ENCODE results near the gene SLC4A11.

The SLC4A11 gene

DNA sequence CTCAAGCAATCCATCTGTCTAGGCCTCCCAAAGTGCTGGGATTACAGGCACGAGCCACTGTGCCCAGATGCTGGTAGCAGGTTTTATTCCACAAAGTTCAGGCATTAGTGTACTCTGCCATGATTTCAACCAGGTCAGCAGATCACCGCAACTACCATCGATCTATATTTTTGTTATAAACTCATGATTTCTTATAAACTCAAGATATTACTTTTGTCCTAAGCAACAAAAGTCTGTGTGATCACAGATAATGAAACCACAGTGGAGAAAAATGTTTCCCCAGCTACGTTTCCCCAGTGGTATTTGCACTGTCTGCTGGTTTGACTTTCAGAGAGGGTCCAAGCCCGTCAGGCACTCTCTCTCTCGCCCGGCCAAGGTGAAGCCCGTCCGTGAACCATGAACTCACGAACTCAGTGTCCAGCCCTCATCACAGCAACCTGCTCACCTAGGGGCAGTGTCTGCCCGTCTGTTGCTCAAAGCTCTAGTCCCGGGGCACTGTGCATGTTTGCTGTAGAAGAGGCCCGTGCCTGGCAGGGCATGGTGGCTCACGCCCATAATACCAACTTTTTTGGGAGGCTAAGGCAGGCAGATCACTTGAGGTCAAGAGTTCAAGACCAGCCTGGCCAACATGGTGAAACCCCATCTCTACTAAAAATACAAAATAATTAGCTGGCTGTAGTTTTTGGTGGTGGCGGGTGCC, 7.0 kb downstream of the SLC4A11 start:
- DNase-seq (ENCODE audit: insufficient read length, low spot score) (no peak), FAIRE-seq (no peak)
- TF ChIP-seq PAX5 (IDR thresholded peaks at IDR 0.05; ENCODE audit: insufficient read depth, low read length, severe bottlenecking) = no peak
- TF ChIP-seq POLR2A (IDR thresholded peaks at IDR 0.05; ENCODE audit: low read depth, low read length) = no peak
- TF ChIP-seq TAF1 (IDR thresholded peaks at IDR 0.05; ENCODE audit: low read depth, low read length) = no peak
- no peak for TF ChIP-seq SPI1 (IDR thresholded peaks at IDR 0.05; ENCODE audit: low read depth, low read length)
- TF ChIP-seq POLR2AphosphoS5 (IDR thresholded peaks at IDR 0.05; ENCODE audit: low read depth, low read length) = no peak
- no peak for TF ChIP-seq POU2F2 (IDR thresholded peaks at IDR 0.05; ENCODE audit: low read depth, low read length)

DNA sequence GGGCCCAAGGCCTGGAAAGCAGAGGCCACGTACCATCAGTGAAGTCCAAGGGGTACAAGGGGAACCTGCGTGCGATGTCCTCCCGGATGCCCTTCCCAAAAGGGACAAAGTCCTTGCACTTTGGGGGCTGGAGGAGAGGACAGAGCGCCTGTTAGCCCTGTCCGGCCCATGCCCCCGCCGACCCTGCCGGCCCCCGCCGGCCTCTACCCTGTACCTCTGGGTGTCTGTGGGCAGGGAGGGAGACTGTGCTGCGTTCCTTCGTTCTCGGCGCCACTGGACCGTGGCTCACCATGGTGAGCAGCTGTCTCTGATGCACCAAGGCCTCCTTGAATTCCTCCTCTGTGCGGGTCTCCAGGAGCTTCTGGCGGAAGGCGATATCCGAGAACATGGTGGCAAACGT, 7.9 kb downstream of the SLC4A11 start:
- DNase-seq (ENCODE audit: insufficient read length, low spot score) = no peak
- TF ChIP-seq TAF1 (IDR thresholded peaks at IDR 0.05; ENCODE audit: low read depth, low read length) = no peak
- no peak for TF ChIP-seq POLR2A (IDR thresholded peaks at IDR 0.05; ENCODE audit: low read depth, low read length)
- TF ChIP-seq SPI1 (IDR thresholded peaks at IDR 0.05; ENCODE audit: low read depth, low read length) = no peak
- no peak for FAIRE-seq

DNA sequence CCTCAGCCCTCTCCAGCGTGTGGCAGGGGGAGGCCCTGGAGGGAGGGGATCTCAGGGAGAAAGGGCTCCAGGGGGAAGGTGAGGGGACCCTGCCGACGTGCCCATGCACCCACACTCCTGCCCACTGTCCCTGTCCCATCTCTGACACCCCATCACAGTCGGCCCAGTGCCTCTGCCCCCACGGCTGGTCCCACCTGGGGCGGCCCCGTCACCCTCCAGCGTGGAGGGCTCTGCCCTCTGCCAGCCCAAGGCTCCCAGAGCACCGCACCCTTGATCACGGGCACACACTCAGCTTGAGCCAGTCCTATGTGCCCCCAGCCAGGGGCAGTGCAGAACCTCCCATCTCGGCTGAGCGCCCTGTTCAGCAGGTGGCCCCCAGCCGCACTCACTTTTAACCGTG, 9.2 kb downstream of the SLC4A11 start:
- FAIRE-seq = no peak
- TF ChIP-seq POLR2A (IDR thresholded peaks at IDR 0.05; ENCODE audit: low read depth, low read length) (no peak), PAX5 (IDR thresholded peaks at IDR 0.05; ENCODE audit: insufficient read depth, low read length, severe bottlenecking) (no peak), POLR2AphosphoS5 (IDR thresholded peaks at IDR 0.05; ENCODE audit: low read depth, low read length) (no peak), TAF1 (IDR thresholded peaks at IDR 0.05; ENCODE audit: low read depth, low read length) (no peak), POU2F2 (IDR thresholded peaks at IDR 0.05; ENCODE audit: low read depth, low read length) (no peak), SPI1 (IDR thresholded peaks at IDR 0.05; ENCODE audit: low read depth, low read length) (no peak)
- DNase-seq (ENCODE audit: insufficient read length, low spot score) = no peak

DNA sequence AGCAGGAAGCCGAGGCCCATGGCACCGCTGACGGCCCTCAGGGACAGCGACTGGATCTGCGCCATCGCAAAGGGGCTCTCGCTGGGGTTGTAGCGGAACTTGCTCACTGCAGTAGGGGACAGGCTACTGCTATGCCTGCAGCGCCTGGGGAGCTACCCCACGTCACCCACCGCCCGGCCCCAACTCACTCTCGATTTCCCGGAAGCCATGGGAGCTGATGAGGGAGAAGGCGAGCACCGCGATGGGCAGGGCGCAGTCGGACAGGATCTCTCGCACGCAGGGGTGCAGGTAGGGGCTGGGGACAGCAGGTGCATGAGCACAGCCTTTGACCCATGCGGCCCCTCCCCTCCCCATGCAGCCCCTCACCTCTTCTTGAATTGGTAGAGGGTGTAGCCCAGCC, 9.8 kb downstream of the SLC4A11 start:
- TF ChIP-seq POU2F2 (IDR thresholded peaks at IDR 0.05; ENCODE audit: low read depth, low read length) (no peak), POLR2A (IDR thresholded peaks at IDR 0.05; ENCODE audit: low read depth, low read length) (no peak), POLR2AphosphoS5 (IDR thresholded peaks at IDR 0.05; ENCODE audit: low read depth, low read length) (no peak), TAF1 (IDR thresholded peaks at IDR 0.05; ENCODE audit: low read depth, low read length) (no peak), PAX5 (IDR thresholded peaks at IDR 0.05; ENCODE audit: insufficient read depth, low read length, severe bottlenecking) (no peak), SPI1 (IDR thresholded peaks at IDR 0.05; ENCODE audit: low read depth, low read length) (no peak)
- DNase-seq (ENCODE audit: insufficient read length, low spot score) (no peak), FAIRE-seq (no peak)

DNA sequence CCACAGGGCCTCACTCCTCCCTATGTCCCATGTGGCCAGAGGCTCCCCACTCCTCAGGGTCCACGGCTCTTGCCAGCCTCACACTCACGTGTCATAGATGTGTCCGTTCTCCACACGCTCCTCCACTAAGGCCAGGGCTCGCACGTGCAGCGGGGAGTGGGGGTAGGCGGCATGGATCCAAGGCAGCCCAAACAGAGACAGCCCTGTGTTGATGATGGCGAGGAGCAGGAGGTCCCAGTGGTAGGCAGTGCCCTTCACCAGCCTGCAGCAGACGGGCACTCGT, 10.3 kb downstream of the SLC4A11 start:
- DNase-seq (ENCODE audit: insufficient read length, low spot score) = no peak
- FAIRE-seq = no peak
- TF ChIP-seq TAF1 (IDR thresholded peaks at IDR 0.05; ENCODE audit: low read depth, low read length) (no peak), POU2F2 (IDR thresholded peaks at IDR 0.05; ENCODE audit: low read depth, low read length) (no peak), PAX5 (IDR thresholded peaks at IDR 0.05; ENCODE audit: insufficient read depth, low read length, severe bottlenecking) (no peak)

DNA sequence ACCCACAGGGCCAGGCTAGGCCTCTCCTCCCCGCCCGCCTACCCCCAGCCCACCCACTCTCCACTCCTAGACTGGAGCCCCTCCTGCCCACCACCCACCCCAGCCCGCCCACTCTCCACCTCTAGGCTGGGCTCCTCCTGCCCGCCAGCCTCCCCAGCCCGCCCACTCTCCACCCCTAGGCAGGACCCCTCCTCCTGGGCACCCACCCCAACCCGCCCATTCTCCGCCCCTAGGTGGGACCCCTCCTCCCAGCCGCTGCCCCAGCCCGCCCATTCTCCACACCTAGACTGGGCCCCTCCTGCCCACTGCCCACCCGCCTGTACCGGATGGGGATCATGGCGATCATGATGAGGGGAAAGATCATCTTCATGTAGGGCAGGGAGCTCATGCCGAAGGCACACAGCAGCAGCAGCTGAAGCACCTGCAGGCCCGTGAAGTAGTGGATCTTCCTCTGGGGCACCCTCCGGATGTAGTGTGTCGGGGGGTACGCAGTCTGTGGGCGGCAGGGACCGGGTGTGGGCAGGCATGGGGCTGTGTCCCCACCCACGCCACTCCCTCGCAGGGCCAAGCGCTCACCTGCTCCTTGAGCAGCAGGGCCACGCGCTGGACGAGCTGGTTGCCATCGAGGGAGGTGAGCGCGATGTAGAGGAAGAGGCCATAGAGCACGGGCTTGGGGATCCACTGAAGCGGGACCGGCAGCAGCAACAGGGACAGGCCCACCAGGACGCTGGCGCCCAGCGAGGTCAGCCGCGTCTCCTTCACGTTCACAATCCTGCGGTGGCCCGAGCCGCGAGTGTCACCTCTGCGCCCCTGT, 10.8 kb downstream of the SLC4A11 start:
- DNase-seq (ENCODE audit: insufficient read length, low spot score) (no peak), FAIRE-seq (no peak)
- no peak for TF ChIP-seq POLR2A (IDR thresholded peaks at IDR 0.05; ENCODE audit: low read depth, low read length)
- TF ChIP-seq POLR2AphosphoS5 (IDR thresholded peaks at IDR 0.05; ENCODE audit: low read depth, low read length) = no peak
- no peak for TF ChIP-seq POU2F2 (IDR thresholded peaks at IDR 0.05; ENCODE audit: low read depth, low read length)
- no peak for TF ChIP-seq PAX5 (IDR thresholded peaks at IDR 0.05; ENCODE audit: insufficient read depth, low read length, severe bottlenecking)
- TF ChIP-seq SPI1 (IDR thresholded peaks at IDR 0.05; ENCODE audit: low read depth, low read length) = no peak
- TF ChIP-seq TAF1 (IDR thresholded peaks at IDR 0.05; ENCODE audit: low read depth, low read length) = no peak

DNA sequence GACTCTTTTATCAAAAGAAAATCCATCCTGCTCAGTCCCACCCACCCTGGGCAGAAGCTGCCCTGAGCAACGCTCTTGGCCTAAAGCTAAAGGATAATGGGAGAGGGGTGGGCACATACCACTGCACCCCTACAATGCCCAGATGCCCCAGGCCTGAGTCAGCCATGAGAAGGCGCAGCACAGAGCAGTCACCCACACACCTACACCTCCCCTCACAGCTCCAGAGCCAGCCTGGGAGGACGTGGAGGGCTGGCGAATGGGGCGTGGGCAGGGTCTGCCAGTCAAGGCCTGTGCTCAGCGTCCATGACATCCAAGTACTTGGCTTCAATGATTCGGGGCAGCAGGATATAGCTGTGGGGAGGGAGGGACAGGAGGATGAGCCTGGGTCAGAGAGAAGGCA, 11.5 kb downstream of the SLC4A11 start:
- DNase-seq (ENCODE audit: insufficient read length, low spot score) (no peak), FAIRE-seq (no peak)
- TF ChIP-seq TAF1 (IDR thresholded peaks at IDR 0.05; ENCODE audit: low read depth, low read length) (no peak), PAX5 (IDR thresholded peaks at IDR 0.05; ENCODE audit: insufficient read depth, low read length, severe bottlenecking) (no peak), POLR2AphosphoS5 (IDR thresholded peaks at IDR 0.05; ENCODE audit: low read depth, low read length) (no peak), POU2F2 (IDR thresholded peaks at IDR 0.05; ENCODE audit: low read depth, low read length) (no peak), SPI1 (IDR thresholded peaks at IDR 0.05; ENCODE audit: low read depth, low read length) (no peak), POLR2A (IDR thresholded peaks at IDR 0.05; ENCODE audit: low read depth, low read length) (no peak)

DNA sequence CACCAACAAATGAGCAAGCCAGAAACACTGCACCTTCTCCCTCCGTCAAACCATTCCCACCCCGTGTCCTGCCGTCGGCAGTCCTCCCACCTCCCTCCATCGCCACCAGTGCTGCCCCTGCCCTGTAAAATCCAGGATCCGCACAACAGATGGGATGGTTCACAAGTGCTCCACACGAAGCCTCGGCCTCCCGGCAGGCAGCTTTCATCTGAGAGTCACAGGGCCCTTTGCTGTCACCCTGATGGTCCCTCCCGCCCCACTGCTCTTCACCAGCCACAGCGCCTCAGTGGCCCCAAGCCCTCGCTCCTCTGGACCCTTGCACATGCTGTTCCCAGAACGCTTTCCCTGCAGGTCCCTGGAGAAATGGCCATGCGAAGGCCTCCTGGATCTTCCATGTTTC, 12.1 kb downstream of the SLC4A11 start:
- TF ChIP-seq TAF1 (IDR thresholded peaks at IDR 0.05; ENCODE audit: low read depth, low read length) (no peak), POLR2AphosphoS5 (IDR thresholded peaks at IDR 0.05; ENCODE audit: low read depth, low read length) (no peak), POU2F2 (IDR thresholded peaks at IDR 0.05; ENCODE audit: low read depth, low read length) (no peak)
- DNase-seq (ENCODE audit: insufficient read length, low spot score) (no peak), FAIRE-seq (no peak)

DNA sequence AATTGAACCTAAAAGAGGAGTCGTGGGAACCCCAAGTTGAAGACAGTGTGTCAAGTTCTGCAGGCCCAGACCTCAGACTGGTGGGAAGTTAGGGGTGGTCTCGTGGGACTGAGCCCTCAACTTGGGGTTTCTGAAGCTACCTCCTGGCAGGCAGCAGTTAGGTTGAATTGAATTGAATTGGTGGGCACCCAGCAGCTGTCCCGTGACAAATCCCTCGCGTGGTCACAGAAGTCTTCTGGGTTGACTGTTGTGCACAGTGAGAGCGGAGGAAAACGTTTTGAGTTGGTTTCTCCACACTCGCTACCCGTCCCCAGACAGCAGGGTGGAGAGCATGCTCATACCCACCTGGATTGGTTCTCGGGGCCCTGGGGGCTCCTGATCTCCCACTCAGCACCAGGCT, 12.9 kb downstream of the SLC4A11 start:
- FAIRE-seq = no peak

DNA sequence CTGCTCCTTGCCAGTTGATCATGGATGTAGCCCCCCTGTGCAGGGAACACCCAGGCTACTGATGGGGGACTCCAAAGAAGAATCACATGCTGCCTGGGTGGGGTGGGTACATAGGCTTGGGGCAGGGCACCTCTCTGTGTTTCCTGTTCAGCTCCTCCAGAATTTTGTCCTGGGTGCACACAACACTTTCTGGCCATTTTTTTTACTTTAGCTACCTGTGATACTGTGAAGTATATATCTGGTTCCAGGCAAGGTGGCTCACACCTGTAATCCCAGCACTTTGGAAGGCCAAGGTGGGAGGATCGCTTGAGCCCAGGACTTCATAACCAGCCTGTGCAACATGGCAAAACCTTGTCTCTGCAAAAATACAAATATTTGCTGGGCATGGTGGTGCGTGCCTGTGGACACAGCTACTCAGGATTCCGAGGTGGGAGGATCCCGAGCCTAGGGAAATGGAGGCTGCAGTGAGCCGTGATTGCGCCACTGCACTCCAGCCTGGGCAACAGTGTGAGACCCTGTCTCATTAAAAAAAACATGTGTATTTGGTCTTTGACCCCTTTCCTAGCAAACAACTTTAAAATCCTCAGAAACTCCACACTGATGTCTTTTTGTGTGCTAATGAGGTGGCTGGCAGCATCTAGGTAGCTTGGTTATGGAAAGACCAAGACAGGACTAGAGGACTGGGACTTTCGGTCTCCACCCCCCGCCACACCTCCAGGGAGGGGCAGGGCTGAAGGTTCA, 14.1 kb downstream of the SLC4A11 start:
- FAIRE-seq (no peak), DNase-seq (ENCODE audit: insufficient read length, low spot score) (no peak)
- TF ChIP-seq POU2F2 (IDR thresholded peaks at IDR 0.05; ENCODE audit: low read depth, low read length) (no peak), PAX5 (IDR thresholded peaks at IDR 0.05; ENCODE audit: insufficient read depth, low read length, severe bottlenecking) (no peak), TAF1 (IDR thresholded peaks at IDR 0.05; ENCODE audit: low read depth, low read length) (no peak), POLR2A (IDR thresholded peaks at IDR 0.05; ENCODE audit: low read depth, low read length) (no peak), POLR2AphosphoS5 (IDR thresholded peaks at IDR 0.05; ENCODE audit: low read depth, low read length) (no peak), SPI1 (IDR thresholded peaks at IDR 0.05; ENCODE audit: low read depth, low read length) (no peak)

More for the DNA sequence above, 12.9 kb downstream of the SLC4A11 start:
- TF ChIP-seq TAF1 (IDR thresholded peaks at IDR 0.05; ENCODE audit: low read depth, low read length) (no peak), PAX5 (IDR thresholded peaks at IDR 0.05; ENCODE audit: insufficient read depth, low read length, severe bottlenecking) (no peak)
- DNase-seq (ENCODE audit: insufficient read length, low spot score) = no peak
